SK-N-SH (cell line): ENCODE measurements around the gene KCND1. TPM values are rescaled to one million over a fixed set of nuclear protein-coding genes. Genes with fewer than 3 reads are reported as not detected.

Experiments used
- CTCF ChIA-PET: fragments of 300-600, 350-600 bp; formaldehyde crosslinking; extraction: SDS; loops from one replicate; lab custom pipeline; 2021; lab: Yijun Ruan, JAX
- POLR2A ChIA-PET: fragments of 350-600 bp; sonication (Branson Sonifier 250); formaldehyde crosslinking; extraction: SDS; loops from one replicate; lab custom pipeline; 2020; ENCODE audit warnings: antibody characterized with exemption, inconsistent platforms; lab: Yijun Ruan, JAX
- DNase-seq: peaks from one replicate; pipeline ENCODE4 v3.0.0; 2012
- H2AFZ ChIP-seq: fragments of 200-600 bp; sonication (generic); 2 replicates; pipeline ENCODE4 v1.8.1; 2016; ENCODE audit warnings: antibody characterized with exemption, mild to moderate bottlenecking, low read depth
- H3F3A ChIP-seq: fragments of 200-600 bp; sonication (generic); replicated peaks from 2 replicates; pipeline ENCODE3; 2016; ENCODE audit warnings: antibody characterized with exemption, mild to moderate bottlenecking; ENCODE audit not compliant: insufficient read depth
- H3K27ac ChIP-seq, 2 experiments: fragments of 200-500 bp in 1 of 2; fragments of 200-600 bp in 1 of 2; sonication (Bioruptor generic) in 1 of 2; sonication (generic), shearing (Covaris generic) in 1 of 2; 2 replicates each; pipeline versions ENCODE4 v1.5.1 to v1.6.1; 2014 to 2016; ENCODE audit warnings: low read depth in 2 of 2, inconsistent platforms in 1 of 2, low read length in 1 of 2, mild to moderate bottlenecking in 1 of 2, mixed read lengths in 1 of 2
- H3K27me3 ChIP-seq: fragments of 200-600 bp; sonication (generic), shearing (Covaris generic); 2 replicates; pipeline ENCODE4 v1.6.1; 2016; ENCODE audit warnings: mixed run types; ENCODE audit not compliant: insufficient read depth
- H3K36me3 ChIP-seq, 2 experiments: fragments of 200-500 bp in 1 of 2; fragments of 200-600 bp in 1 of 2; sonication (Bioruptor generic) in 1 of 2; sonication (generic) in 1 of 2; replicated peaks in 1 of 2; 2 replicates each; pipeline versions ENCODE3 to v1.5.1; 2014 to 2016; ENCODE audit warnings: low read length in 1 of 2, mild to moderate bottlenecking in 1 of 2; ENCODE audit not compliant: insufficient read depth in 2 of 2, control insufficient read depth in 1 of 2
- H3K4me1 ChIP-seq, 2 experiments: fragments of 200-500 bp in 1 of 2; fragments of 200-600 bp in 1 of 2; sonication (Bioruptor generic) in 1 of 2; sonication (generic), shearing (Covaris generic) in 1 of 2; 2 replicates each; pipeline versions ENCODE4 v1.5.1 to v1.6.1; 2014 to 2016; ENCODE audit warnings: low read depth in 1 of 2, low read length in 1 of 2, mixed run types in 1 of 2; ENCODE audit not compliant: insufficient read depth in 2 of 2, control insufficient read depth in 1 of 2
- H3K4me2 ChIP-seq: fragments of 200-600 bp; sonication (generic), shearing (Covaris generic); 2 replicates; pipeline ENCODE4 v1.6.1; 2017; ENCODE audit warnings: mixed run types
- H3K4me3 ChIP-seq, 2 experiments: fragments of 200-500 bp in 1 of 2; fragments of 200-600 bp in 1 of 2; sonication (Bioruptor generic) in 1 of 2; sonication (generic), shearing (Covaris generic) in 1 of 2; 2 replicates each; pipeline versions ENCODE4 v1.5.1 to v1.8.1; 2014 to 2016; ENCODE audit warnings: low read depth in 2 of 2, inconsistent platforms in 1 of 2, low read length in 1 of 2, mild to moderate bottlenecking in 1 of 2, mixed read lengths in 1 of 2, moderate library complexity in 1 of 2
- H3K79me2 ChIP-seq: fragments of 200-600 bp; sonication (generic); 2 replicates; pipeline ENCODE4 v1.8.1; 2017; ENCODE audit warnings: mild to moderate bottlenecking; ENCODE audit not compliant: insufficient read depth
- H3K9ac ChIP-seq: fragments of 200-600 bp; sonication (generic); 2 replicates; pipeline ENCODE4 v1.6.1; 2017; ENCODE audit warnings: mixed run types
- H3K9me2 ChIP-seq: fragments of 200-600 bp; sonication (generic); 2 replicates; pipeline ENCODE4 v1.6.1; 2017; ENCODE audit warnings: mixed run types
- H3K9me3 ChIP-seq: fragments of 200-600 bp; sonication (generic); 2 replicates; pipeline ENCODE4 v1.6.1; 2017; ENCODE audit warnings: mixed run types, mild to moderate bottlenecking, moderate library complexity
- H4K20me1 ChIP-seq: fragments of 200-600 bp; sonication (generic); 2 replicates; pipeline ENCODE4 v1.6.1; 2017; ENCODE audit warnings: mild to moderate bottlenecking, mixed run types; ENCODE audit not compliant: insufficient read depth
- CHD2 ChIP-seq: fragments of 150-350 bp; IDR thresholded peaks from 2 replicates; pipeline ENCODE4 v1.6.1; 2018; ENCODE audit warnings: low read length; ENCODE audit not compliant: partially characterized antibody
- ELF1 ChIP-seq: IDR thresholded peaks from 2 replicates; pipeline ENCODE4 v1.4.0; 2012
- FOSL2 ChIP-seq: IDR thresholded peaks from 2 replicates; pipeline ENCODE4 v1.4.0; 2012; ENCODE audit warnings: low read depth, mild to moderate bottlenecking, moderate library complexity, borderline replicate concordance
- FOXJ3 ChIP-seq: sonication (generic); formaldehyde crosslinking; IDR thresholded peaks from 2 replicates; pipeline ENCODE4 v1.5.1; 2020; ENCODE audit warnings: mild to moderate bottlenecking, missing genetic modification reagents
- GATA2 ChIP-seq: sonication (generic); formaldehyde crosslinking; IDR thresholded peaks from 2 replicates; pipeline ENCODE4 v1.5.0; 2020; ENCODE audit warnings: mild to moderate bottlenecking, missing genetic modification reagents
- MEF2A ChIP-seq: IDR thresholded peaks from 2 replicates; pipeline ENCODE4 v1.4.0; 2012; ENCODE audit warnings: low read depth, borderline replicate concordance
- POLR2AphosphoS5 ChIP-seq: IDR thresholded peaks from 2 replicates; pipeline ENCODE4 v1.6.1; 2012; ENCODE audit warnings: low read depth, low read length
- RCOR1 ChIP-seq: fragments of 150-350 bp; IDR thresholded peaks from 2 replicates; pipeline ENCODE4 v1.6.1; 2017; ENCODE audit warnings: antibody characterized with exemption, low read length
- RFX5 ChIP-seq: IDR thresholded peaks from 2 replicates; pipeline ENCODE4 v1.6.1; 2012; ENCODE audit warnings: mild to moderate bottlenecking, improper control_type of control experiment, low read length
- SIN3A ChIP-seq: IDR thresholded peaks from 2 replicates; pipeline ENCODE4 v1.6.1; 2012; ENCODE audit warnings: low read depth, mild to moderate bottlenecking, low read length, moderate library complexity, borderline replicate concordance
- TAF1 ChIP-seq: IDR thresholded peaks from 2 replicates; pipeline ENCODE4 v1.6.1; 2012; ENCODE audit warnings: low read depth, mild to moderate bottlenecking, low read length, moderate library complexity, borderline replicate concordance
- TCF12 ChIP-seq: IDR thresholded peaks from 2 replicates; pipeline ENCODE4 v1.4.0; 2012
- TEAD4 ChIP-seq: IDR thresholded peaks from 2 replicates; pipeline ENCODE4 v1.4.0; 2012; ENCODE audit warnings: mild to moderate bottlenecking, borderline replicate concordance; ENCODE audit not compliant: insufficient read depth
- WGBS: methylation state at CpG from one replicate; pipeline ENCODE4 v1.1.6; 2017; ENCODE audit warnings: low lambda C conversion rate; 5-methylcytosine and 5-hydroxymethylcytosine counted together
- polyA plus RNA-seq, 3 experiments: library from polyadenylated mRNA; depleted of rRNA; stranded (reverse); fragments of >200 nt; gene quantifications; 2 replicates each; pipeline ENCODE4 v1.2.3, GENCODE V29; 2012
- TF ChIP-seq, protein P1 (sequence below): IDR thresholded peaks from 2 replicates; pipeline ENCODE4 v1.4.0; 2012; ENCODE audit warnings: low read depth, borderline replicate concordance
- TF ChIP-seq, protein P2 (sequence below): IDR thresholded peaks from 2 replicates; pipeline ENCODE4 v1.4.0; 2012; ENCODE audit warnings: low read depth, borderline replicate concordance
- TF ChIP-seq, protein P3 (sequence below): IDR thresholded peaks from 2 replicates; pipeline ENCODE4 v1.6.1; 2012; ENCODE audit warnings: mild to moderate bottlenecking, low read depth, low read length, moderate library complexity

The KCND1 gene
- polyA plus RNA-seq, 1 of the 3 experiments (the other 2 are of a cell fraction) = 1.2 TPM

DNA sequence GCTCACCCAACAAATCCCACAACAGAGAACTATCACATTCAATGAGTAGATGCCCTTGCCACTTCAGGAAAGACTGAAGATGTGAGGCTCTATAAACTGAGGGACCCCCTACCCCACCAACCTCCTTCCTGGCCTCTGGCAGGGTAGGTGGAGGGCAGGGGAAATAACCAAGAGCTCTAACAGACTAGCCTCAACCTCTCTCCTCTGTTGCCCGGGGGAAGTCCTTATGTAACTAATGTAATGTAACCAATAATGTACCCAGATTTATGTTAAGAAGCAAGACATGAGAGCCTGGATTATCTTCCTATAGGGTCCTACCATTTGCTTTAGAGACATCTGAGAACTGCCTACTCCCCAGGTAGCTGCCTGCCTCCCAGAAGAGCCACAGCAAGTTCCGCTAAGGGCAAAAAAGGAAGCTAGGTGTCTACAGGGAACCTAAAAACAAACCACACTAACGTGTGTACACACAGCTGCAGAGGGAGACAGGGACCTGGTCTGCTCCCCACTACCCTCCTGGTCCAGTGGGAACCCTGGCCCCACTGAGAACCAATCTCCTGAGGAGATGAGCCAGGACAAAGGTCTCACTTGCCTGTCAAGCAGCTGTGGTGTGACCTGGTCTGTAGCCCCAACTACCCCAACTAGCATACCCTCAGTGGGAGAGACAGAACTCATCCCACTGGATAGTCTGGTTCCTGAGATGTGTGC, 32.0 kb downstream of the KCND1 start (continued):
- TF ChIP-seq, protein P1, sequence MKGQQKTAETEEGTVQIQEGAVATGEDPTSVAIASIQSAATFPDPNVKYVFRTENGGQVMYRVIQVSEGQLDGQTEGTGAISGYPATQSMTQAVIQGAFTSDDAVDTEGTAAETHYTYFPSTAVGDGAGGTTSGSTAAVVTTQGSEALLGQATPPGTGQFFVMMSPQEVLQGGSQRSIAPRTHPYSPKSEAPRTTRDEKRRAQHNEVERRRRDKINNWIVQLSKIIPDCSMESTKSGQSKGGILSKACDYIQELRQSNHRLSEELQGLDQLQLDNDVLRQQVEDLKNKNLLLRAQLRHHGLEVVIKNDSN = no peak

DNA sequence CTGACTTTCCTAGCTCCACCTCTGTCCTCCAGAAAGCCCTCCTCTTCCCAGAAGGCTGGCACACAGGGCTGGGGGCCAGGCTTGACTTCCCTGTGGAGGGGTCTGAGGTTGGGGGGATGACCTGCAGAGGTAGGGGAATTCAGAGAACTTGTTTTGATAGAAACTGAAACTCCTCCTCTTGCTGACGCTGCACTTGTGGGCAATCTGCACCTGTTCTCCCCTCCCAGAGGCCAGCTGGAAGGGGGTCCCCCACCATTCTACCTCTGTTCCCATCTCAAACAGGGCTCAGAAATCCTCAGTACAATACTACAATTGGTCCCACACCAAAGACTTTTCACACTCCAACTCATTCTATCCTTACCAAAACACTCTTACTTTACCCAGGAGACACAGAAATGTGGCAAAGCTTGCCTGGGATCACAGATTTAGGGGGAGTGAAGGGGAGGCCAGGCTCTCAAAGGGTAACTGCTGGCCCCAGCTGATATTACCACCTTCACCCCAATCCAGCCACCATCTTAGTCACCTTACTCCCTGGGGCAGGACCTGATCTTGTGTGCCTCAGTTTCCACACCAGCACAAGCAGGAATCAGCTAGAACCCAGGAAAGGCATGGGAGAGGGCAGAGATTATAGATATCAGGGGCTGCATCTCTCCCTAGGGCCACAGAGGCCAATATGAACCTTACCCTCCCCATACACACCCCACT, 32.8 kb downstream of the KCND1 start:
- Histone ChIP-seq H3K36me3 (peaks cover 16 to 48% of the 10 kb centered on the region in 2 experiments), H3K79me2 (peaks cover 51% of the 10 kb centered on the region; the same call in 1 of the 2 replicates), H4K20me1 (peaks cover 77% of the 10 kb centered on the region), H2AFZ (no peak overlapping the region), H3K4me1 (no peaks in the 10 kb centered on the region; a peak in 1 of 4 replicates), H3K27ac (no peak overlapping the region), H3K27me3 (no peaks in the 10 kb centered on the region), H3K4me2 (no peak overlapping the region), H3K4me3 (no peak overlapping the region), H3K9ac (no peak overlapping the region), H3K9me2 (no peaks in the 10 kb centered on the region), H3K9me3 (no peaks in the 10 kb centered on the region), H3F3A (no peaks in the 10 kb centered on the region)
- WGBS = no CpG with 5 or more reads among the region's 1 CpG
- no peak for DNase-seq
- CTCF ChIA-PET = interaction anchor here (2.2 to 3.5 kb wide), 2 partner anchors 7 to 11 kb away, joined by 8 to 10 read pairs; no protein-coding TSS in a partner anchor
- POLR2A ChIA-PET = no interaction called here
- no peak for TF ChIP-seq RFX5

DNA sequence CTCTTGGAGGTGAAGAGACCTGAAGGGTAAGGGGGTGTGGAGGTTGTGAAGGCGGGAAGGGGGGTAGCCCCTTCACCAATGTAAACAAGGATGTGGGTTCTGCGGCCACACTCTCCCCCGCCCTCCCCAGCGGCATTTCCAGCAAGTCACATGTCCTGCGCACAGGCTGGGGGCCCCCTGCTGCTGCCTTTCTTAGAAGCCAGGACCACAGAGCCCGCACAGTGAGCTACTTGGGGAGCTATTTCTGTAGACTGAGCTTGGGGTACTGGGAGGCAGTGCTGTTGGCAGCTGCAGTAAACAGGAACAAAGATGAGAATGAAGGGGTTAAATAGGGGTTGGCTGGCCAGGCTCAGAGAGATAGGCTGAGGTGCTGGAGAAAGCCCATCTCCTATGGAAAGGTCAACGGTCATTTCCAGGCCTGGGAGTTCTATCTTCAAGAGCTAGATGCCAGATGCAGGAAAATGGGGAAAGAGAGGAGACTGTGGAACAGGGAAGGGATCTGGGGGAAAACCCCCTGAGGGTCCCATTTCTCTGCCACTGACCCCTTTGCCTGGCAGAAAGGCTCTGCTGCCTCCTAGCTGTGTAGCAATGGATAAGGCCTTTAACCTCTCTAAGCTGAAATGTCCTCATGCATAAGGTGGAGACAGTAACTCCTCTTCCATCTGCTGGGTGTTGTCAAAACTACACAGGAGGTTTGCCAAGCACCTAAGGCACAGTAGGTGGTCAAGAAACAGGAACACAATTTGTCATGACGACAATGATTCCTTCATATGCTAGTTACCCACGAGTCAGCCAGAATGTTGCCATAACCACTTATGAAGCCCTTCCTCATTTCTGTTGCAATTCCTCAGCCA, 34.4 kb downstream of the KCND1 start:
- WGBS = 84% methylated on average over 5 of the region's 9 CpGs
- CTCF ChIA-PET = interaction anchor here (1.2 to 2.2 kb wide), 2 partner anchors 9 to 46 kb away, joined by 3 to 8 read pairs; no protein-coding TSS in a partner anchor
- Histone ChIP-seq H3K27ac (no peak overlapping the region), H3K36me3 (peaks cover 19 to 39% of the 10 kb centered on the region in 2 experiments), H3K4me2 (no peak overlapping the region), H3K27me3 (no peaks in the 10 kb centered on the region), H3K4me1 (no peaks in the 10 kb centered on the region), H3K9me3 (no peaks in the 10 kb centered on the region), H4K20me1 (peaks cover 61% of the 10 kb centered on the region), H3K9me2 (no peaks in the 10 kb centered on the region), H3F3A (no peaks in the 10 kb centered on the region), H3K9ac (no peak overlapping the region), H3K79me2 (peaks cover 38% of the 10 kb centered on the region; the same call in 1 of the 2 replicates), H3K4me3 (no peak overlapping the region), H2AFZ (no peak overlapping the region)
- no peak for DNase-seq
- POLR2A ChIA-PET = no interaction called here
- TF ChIP-seq TCF12 (no peak), FOXJ3 (CRISPR knock-in tag) (no peak), SIN3A (no peak), MEF2A (no peak), TEAD4 (no peak), TAF1 (no peak), FOSL2 (no peak), ELF1 (no peak), CHD2 (no peak), RCOR1 (no peak), GATA2 (CRISPR knock-in tag) (no peak), POLR2AphosphoS5 (no peak)
- TF ChIP-seq, protein P2, sequence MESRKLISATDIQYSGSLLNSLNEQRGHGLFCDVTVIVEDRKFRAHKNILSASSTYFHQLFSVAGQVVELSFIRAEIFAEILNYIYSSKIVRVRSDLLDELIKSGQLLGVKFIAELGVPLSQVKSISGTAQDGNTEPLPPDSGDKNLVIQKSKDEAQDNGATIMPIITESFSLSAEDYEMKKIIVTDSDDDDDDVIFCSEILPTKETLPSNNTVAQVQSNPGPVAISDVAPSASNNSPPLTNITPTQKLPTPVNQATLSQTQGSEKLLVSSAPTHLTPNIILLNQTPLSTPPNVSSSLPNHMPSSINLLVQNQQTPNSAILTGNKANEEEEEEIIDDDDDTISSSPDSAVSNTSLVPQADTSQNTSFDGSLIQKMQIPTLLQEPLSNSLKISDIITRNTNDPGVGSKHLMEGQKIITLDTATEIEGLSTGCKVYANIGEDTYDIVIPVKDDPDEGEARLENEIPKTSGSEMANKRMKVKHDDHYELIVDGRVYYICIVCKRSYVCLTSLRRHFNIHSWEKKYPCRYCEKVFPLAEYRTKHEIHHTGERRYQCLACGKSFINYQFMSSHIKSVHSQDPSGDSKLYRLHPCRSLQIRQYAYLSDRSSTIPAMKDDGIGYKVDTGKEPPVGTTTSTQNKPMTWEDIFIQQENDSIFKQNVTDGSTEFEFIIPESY = no peak
- TF ChIP-seq, protein P3, sequence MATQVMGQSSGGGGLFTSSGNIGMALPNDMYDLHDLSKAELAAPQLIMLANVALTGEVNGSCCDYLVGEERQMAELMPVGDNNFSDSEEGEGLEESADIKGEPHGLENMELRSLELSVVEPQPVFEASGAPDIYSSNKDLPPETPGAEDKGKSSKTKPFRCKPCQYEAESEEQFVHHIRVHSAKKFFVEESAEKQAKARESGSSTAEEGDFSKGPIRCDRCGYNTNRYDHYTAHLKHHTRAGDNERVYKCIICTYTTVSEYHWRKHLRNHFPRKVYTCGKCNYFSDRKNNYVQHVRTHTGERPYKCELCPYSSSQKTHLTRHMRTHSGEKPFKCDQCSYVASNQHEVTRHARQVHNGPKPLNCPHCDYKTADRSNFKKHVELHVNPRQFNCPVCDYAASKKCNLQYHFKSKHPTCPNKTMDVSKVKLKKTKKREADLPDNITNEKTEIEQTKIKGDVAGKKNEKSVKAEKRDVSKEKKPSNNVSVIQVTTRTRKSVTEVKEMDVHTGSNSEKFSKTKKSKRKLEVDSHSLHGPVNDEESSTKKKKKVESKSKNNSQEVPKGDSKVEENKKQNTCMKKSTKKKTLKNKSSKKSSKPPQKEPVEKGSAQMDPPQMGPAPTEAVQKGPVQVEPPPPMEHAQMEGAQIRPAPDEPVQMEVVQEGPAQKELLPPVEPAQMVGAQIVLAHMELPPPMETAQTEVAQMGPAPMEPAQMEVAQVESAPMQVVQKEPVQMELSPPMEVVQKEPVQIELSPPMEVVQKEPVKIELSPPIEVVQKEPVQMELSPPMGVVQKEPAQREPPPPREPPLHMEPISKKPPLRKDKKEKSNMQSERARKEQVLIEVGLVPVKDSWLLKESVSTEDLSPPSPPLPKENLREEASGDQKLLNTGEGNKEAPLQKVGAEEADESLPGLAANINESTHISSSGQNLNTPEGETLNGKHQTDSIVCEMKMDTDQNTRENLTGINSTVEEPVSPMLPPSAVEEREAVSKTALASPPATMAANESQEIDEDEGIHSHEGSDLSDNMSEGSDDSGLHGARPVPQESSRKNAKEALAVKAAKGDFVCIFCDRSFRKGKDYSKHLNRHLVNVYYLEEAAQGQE = no peak
